GM12878 (cell line): ENCODE results near the gene MBNL1. TPM values are rescaled to one million over a fixed set of nuclear protein-coding genes. Genes with fewer than 3 reads are reported as not detected.

Experiments
- ATAC-seq: fragments of 200-7000 bp; cut with Tn5 transposase; 3 replicates; pipeline ENCODE4 v1.9.1; 2020; ENCODE audit warnings: mild to moderate bottlenecking, moderate library complexity
- BruUV-seq: library from RNA; stranded (reverse); fragments of 400-500 nt; replicated peaks from 2 replicates; lab custom pipeline; 2021; lab: Mats Ljungman, UMichigan
- CTCF ChIA-PET: fragments of 300-600 bp; sonication (Branson Sonifier 250); formaldehyde crosslinking; extraction: SDS; loops from one replicate; lab custom pipeline; 2021; ENCODE audit warnings: inconsistent platforms; lab: Yijun Ruan, JAX
- POLR2A ChIA-PET: fragments of 350-600 bp; formaldehyde crosslinking; extraction: SDS; loops from one replicate; lab custom pipeline; 2021; ENCODE audit warnings: inconsistent platforms; lab: Charles Lee
- RAD21 ChIA-PET: fragments of 300-600 bp; sonication (Branson Sonifier 250); formaldehyde crosslinking; loops from one replicate; lab custom pipeline; 2023; ENCODE audit warnings: antibody characterized with exemption; ENCODE audit not compliant: unreplicated experiment; lab: Charles Lee
- SMC1A ChIA-PET: fragments of 300-600 bp; sonication (Branson Sonifier 250); formaldehyde crosslinking; loops from one replicate; lab custom pipeline; 2023; ENCODE audit not compliant: unreplicated experiment, uncharacterized antibody; lab: Charles Lee
- DNase-seq: peaks from one replicate; pipeline ENCODE4 v3.0.0-alpha.2; 2011; ENCODE audit warnings: low read depth, low spot score
- FAIRE-seq: peaks from 3 replicates; lab custom pipeline; 2011; peaks lifted over from hg19 to GRCh38; lab: Jason Lieb, UNC
- H2AFZ ChIP-seq: 2 replicates; pipeline ENCODE4 v1.6.0; 2011; ENCODE audit warnings: low read depth, low read length, control low read depth; ENCODE audit not compliant: control insufficient read depth
- H3K27ac ChIP-seq: 2 replicates; pipeline ENCODE4 v1.5.1; 2011; ENCODE audit warnings: control low read depth; ENCODE audit not compliant: control insufficient read depth, insufficient read depth
- H3K27me3 ChIP-seq, 2 experiments: replicated peaks in 1 of 2; 2 replicates each; pipeline versions ENCODE4 v1.6.0 to v1.6.1; 2011; ENCODE audit warnings: low read length in 1 of 2; ENCODE audit not compliant: control insufficient read depth in 2 of 2, insufficient read depth in 2 of 2
- H3K36me3 ChIP-seq, 2 experiments: 2 replicates each; pipeline ENCODE4 v1.5.1; 2011; ENCODE audit warnings: low read length in 1 of 2; ENCODE audit not compliant: control insufficient read depth in 2 of 2, insufficient read depth in 2 of 2
- H3K4me1 ChIP-seq: 2 replicates; pipeline ENCODE4 v1.6.1; 2011; ENCODE audit warnings: mild to moderate bottlenecking, low read length, moderate library complexity, mixed read lengths; ENCODE audit not compliant: control insufficient read depth, insufficient read depth
- H3K4me2 ChIP-seq: 2 replicates; pipeline ENCODE4 v1.6.0; 2011; ENCODE audit warnings: control low read depth; ENCODE audit not compliant: control insufficient read depth, insufficient read depth
- H3K4me3 ChIP-seq: fragments of 200-600 bp; sonication (generic); 2 replicates; pipeline ENCODE4 v1.5.1; 2016
- H3K79me2 ChIP-seq: 2 replicates; pipeline ENCODE4 v1.6.0; 2011; ENCODE audit warnings: low read length; ENCODE audit not compliant: control insufficient read depth, insufficient read depth
- H3K9ac ChIP-seq: 2 replicates; pipeline ENCODE4 v1.8.0; 2011; ENCODE audit warnings: low read length, control low read depth, mixed read lengths; ENCODE audit not compliant: control insufficient read depth, insufficient read depth
- H3K9me3 ChIP-seq: replicated peaks from 3 replicates; pipeline ENCODE4 v1.5.1; 2011; ENCODE audit warnings: mild to moderate bottlenecking, low read length; ENCODE audit not compliant: control insufficient read depth, insufficient read depth
- H4K20me1 ChIP-seq: 2 replicates; pipeline ENCODE4 v1.6.0; 2011; ENCODE audit not compliant: control insufficient read depth, insufficient read depth
- ATF2 ChIP-seq: IDR thresholded peaks from 2 replicates; pipeline ENCODE4 v1.6.1; 2012; ENCODE audit warnings: low read length, inconsistent platforms
- ATF7 ChIP-seq: fragments of 450-650 bp; IDR thresholded peaks from 2 replicates; pipeline ENCODE4 v1.6.1; 2016; ENCODE audit warnings: low read depth, mild to moderate bottlenecking
- IRF4 ChIP-seq: IDR thresholded peaks from 2 replicates; pipeline ENCODE4 v1.6.1; 2011; ENCODE audit warnings: low read depth, low read length
- POLR2A ChIP-seq: IDR thresholded peaks from 2 replicates; pipeline ENCODE4 v1.6.1; 2011; ENCODE audit warnings: low read depth, mild to moderate bottlenecking, low read length
- RUNX3 ChIP-seq: IDR thresholded peaks from 2 replicates; pipeline ENCODE4 v1.6.1; 2012; ENCODE audit warnings: low read length, inconsistent platforms
- SMAD5 ChIP-seq: IDR thresholded peaks from 2 replicates; pipeline ENCODE4 v1.6.1; 2016; ENCODE audit warnings: antibody characterized with exemption, low read depth
- USF1 ChIP-seq: IDR thresholded peaks from 2 replicates; pipeline ENCODE4 v1.6.1; 2011; ENCODE audit warnings: borderline replicate concordance, low read depth, mild to moderate bottlenecking, moderate library complexity, mixed read lengths, low read length; ENCODE audit not compliant: insufficient read depth; ENCODE audit errors: extremely low read length
- WGBS: methylation state at CpG from one replicate; pipeline ENCODE4 v1.1.6; 2016; ENCODE audit warnings: low lambda C conversion rate; ENCODE audit not compliant: insufficient replicate concordance, insufficient coverage; ENCODE audit errors: missing lambda C conversion rate; 5-methylcytosine and 5-hydroxymethylcytosine counted together
- in situ Hi-C: fragments of 300-500 bp; cut with MboI; formaldehyde crosslinking; loops from 9 replicates; pipeline ENCODE4 v1.14.3; 2018; ENCODE audit warnings: mixed read lengths
- intact Hi-C: fragments of 100-400 bp; cut with micrococcal nuclease; formaldehyde crosslinking; loops from one replicate; pipeline ENCODE4 v1.14.2; 2022; ENCODE audit not compliant: unreplicated experiment
- polyA plus RNA-seq, 11 experiments: library from polyadenylated mRNA; depleted of rRNA in 4 of 11; unstranded in 6 of 11; stranded (reverse) in 5 of 11; fragments of >200 nt; fragmentation: Nextera tagmentation in 4 of 11; fragmentation: Illumina TruSeq in 1 of 11; extraction: Ambion mirVana in 4 of 11; extraction: Trizol in 1 of 11; gene quantifications; 1 replicate in 1 of 11; 2 replicates in 10 of 11; pipeline versions ENCODE4 v1.2.1 to v1.2.3, GENCODE V29; 2011 to 2016; ENCODE audit warnings: inconsistent platforms in 2 of 11, missing spikeins in 2 of 11, low read depth in 1 of 11
- total RNA-seq, 4 experiments: library from RNA; depleted of rRNA in 3 of 4; stranded (reverse); fragments of >200 nt in 3 of 4; fragmentation: Illumina TruSeq in 1 of 4; extraction: Trizol in 1 of 4; gene quantifications; 2 replicates each; pipeline versions ENCODE4 v1.2.1 to v1.2.3, GENCODE V29; 2013 to 2021

The MBNL1 gene
- total and polyA plus RNA-seq, 10 of the 15 experiments (the other 5 are each of a cell fraction or from before 2014, with no cell fraction given) = 59.6 to 337 (median 143) TPM

- TF ChIP-seq IRF4 (no peak), SMAD5 (no peak), POLR2A (no peak), ATF7 (no peak), ATF2 (no peak)
Observed at GRCh38 chr3:152350139-152350538, 81.4 kb downstream of the MBNL1 start (continued).

GRCh38 chr3:152350776-152351175 lies 82.0 kb downstream of the MBNL1 start:
- no TSS peak for BruUV-seq
- H3K4me2 ChIP-seq = no peak overlapping the region
- H3K27ac ChIP-seq = no peak overlapping the region
- no peak for FAIRE-seq
- no peak overlapping the region for H3K4me3 ChIP-seq
- H3K36me3 ChIP-seq = peaks cover 0 to 21% of the 10 kb centered on the region in 2 experiments; a peak in 3 of 4 replicates
- peaks cover 9% of the 10 kb centered on the region for H3K4me1 ChIP-seq
- ChIA-PET POLR2A (interaction anchor here (0.5 kb wide), 1 partner anchor 1967 kb away, joined by 3 read pairs; no protein-coding TSS in a partner anchor), SMC1A (interaction anchor here (3.7 kb wide), 1 partner anchor 18 kb away, joined by 16 read pairs; no protein-coding TSS in a partner anchor), RAD21 (no interaction called here), CTCF (interaction anchor here (1.2 kb wide), 1 partner anchor 14 kb away, joined by 3 read pairs; no protein-coding TSS in a partner anchor)
- TF ChIP-seq RUNX3 (no peak), USF1 (no peak)
- WGBS = 72% methylated on average over 4 of the region's 4 CpGs
- no peaks in the 10 kb centered on the region for H3K27me3 ChIP-seq
- H4K20me1 ChIP-seq = no peaks in the 10 kb centered on the region
- DNase-seq = no peak
- no peak overlapping the region for H3K9ac ChIP-seq
- intact Hi-C loops = no loop called here
- H3K9me3 ChIP-seq = peaks cover 6% of the 10 kb centered on the region; the same call in 2 of the 3 replicates
- H3K79me2 ChIP-seq = peaks cover 57% of the 10 kb centered on the region
- no peak overlapping the region for H2AFZ ChIP-seq
- in situ Hi-C loops = no loop called here
- peak; percentile 42 for ATAC-seq
